ENCODE measurements around the gene GABBR1. TPM values are rescaled to one million over a fixed set of nuclear protein-coding genes. Genes with fewer than 3 reads are reported as not detected.

Gene GABBR1
- total and polyA plus RNA-seq, 2 of the 13 experiments (the other 11 are each of a cell fraction or from before 2014, with no cell fraction given), result 0.07 to 0.37 TPM

DNA sequence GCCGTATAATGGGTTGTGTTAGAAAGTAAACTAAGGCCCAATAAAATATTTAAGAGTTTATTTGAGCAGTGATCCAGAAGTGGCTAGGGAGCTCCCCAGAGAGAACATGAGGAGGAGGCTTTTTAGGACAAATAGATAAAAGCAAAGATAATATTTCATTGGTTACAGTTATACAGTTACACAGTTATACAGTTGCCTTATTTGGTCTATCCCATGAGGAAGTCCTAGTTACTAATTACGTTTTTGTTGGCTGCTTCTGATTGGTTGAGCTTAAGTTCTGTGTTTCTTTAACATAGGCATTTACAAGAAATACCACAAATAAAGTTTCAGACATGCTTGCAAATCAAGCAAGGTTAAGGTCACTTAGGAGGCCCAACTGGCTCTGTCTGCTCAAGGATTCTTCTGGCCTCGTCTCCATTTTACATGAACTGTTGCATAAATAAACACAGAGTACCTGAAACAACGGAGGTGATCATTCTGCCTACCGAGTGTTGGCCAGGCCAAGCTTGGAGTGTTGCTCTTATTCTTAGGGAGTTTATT is 80.4 kb downstream of the GABBR1 start:
- in situ Hi-C loops (cut with HindIII; ENCODE audit: extremely low pct_ligation_motif_present, low pct_unique_long_range_greater_than_20kb), result no loop called here
- Histone ChIP-seq H3K4me2 (ENCODE audit: low read depth, low read length) (no peak overlapping the region), H2AFZ (ENCODE audit: low read length) (no peak overlapping the region), H3K27ac (ENCODE audit: extremely low read length, insufficient read depth, low read length) (no peak overlapping the region), H3K36me3 (replicated peaks in 1 of 2; ENCODE audit: control insufficient read depth in 1 of 2, insufficient read depth in 2 of 2, low read length in 2 of 2) (no peaks in the 10 kb centered on the region), H3K79me2 (ENCODE audit: insufficient read depth, low read length) (no peaks in the 10 kb centered on the region), H4K20me1 (ENCODE audit: insufficient read depth, low read length) (no peaks in the 10 kb centered on the region), H3K9me3 (ENCODE audit: low read length) (no peaks in the 10 kb centered on the region), H3K9ac (ENCODE audit: insufficient read depth, low read depth, low read length) (no peak overlapping the region), H3K27me3 (ENCODE audit: control insufficient read depth in 1 of 2, insufficient read depth in 2 of 2, low read length in 2 of 2) (no peaks in the 10 kb centered on the region), H3K4me1 (ENCODE audit: insufficient read depth, low read length) (no peaks in the 10 kb centered on the region), H3K4me3 (replicated peaks in 1 of 3; ENCODE audit: insufficient read depth in 1 of 3, low read depth in 2 of 3, low read length in 3 of 3) (no peak overlapping the region)
- POLR2A ChIA-PET, result no interaction called here
- CTCF ChIA-PET (ENCODE audit: low intra/inter-chr PET ratio, low total read pairs), result no interaction called here
- FAIRE-seq (no peak), ATAC-seq (no peak), DNase-seq (ENCODE audit: low spot score) (no peak)
- no TSS peak for BruUV-seq (replicated peaks)
- intact Hi-C loops (cut with micrococcal nuclease; ENCODE audit: unreplicated experiment), result no loop called here
- 62% methylated on average over 5 of the region's 5 CpGs for WGBS (ENCODE audit: low lambda C conversion rate)
- TF ChIP-seq NFYC (CRISPR knock-in tag; IDR thresholded peaks at IDR 0.05), result peak; percentile 57; the same call in 1 of the 2 replicates
- no peak for TF ChIP-seq TARDBP (CRISPR knock-in tag; IDR thresholded peaks at IDR 0.05)
- no peak for TF ChIP-seq ZNF354B (CRISPR knock-in tag; IDR thresholded peaks at IDR 0.05)
- peak; percentile 98 for TF ChIP-seq RFX5 (IDR thresholded peaks at IDR 0.05; ENCODE audit: low read depth, low read length)
- no peak for TF ChIP-seq EEA1 (CRISPR knock-in tag; IDR thresholded peaks at IDR 0.05; ENCODE audit: borderline replicate concordance)
- TF ChIP-seq RFXANK (CRISPR knock-in tag; IDR thresholded peaks at IDR 0.05), result peak; percentile 98
- TF ChIP-seq SKI (IDR thresholded peaks at IDR 0.05; ENCODE audit: partially characterized antibody), result no peak
- TF ChIP-seq ZNF709 (CRISPR knock-in tag; IDR thresholded peaks at IDR 0.05), result no peak
- TF ChIP-seq RXRA (CRISPR knock-in tag; IDR thresholded peaks at IDR 0.05), result no peak
- no peak for TF ChIP-seq ZNF563 (CRISPR knock-in tag; IDR thresholded peaks at IDR 0.05)
- TF ChIP-seq ZNF678 (CRISPR knock-in tag; IDR thresholded peaks at IDR 0.05), result no peak
- TF ChIP-seq, protein P1, sequence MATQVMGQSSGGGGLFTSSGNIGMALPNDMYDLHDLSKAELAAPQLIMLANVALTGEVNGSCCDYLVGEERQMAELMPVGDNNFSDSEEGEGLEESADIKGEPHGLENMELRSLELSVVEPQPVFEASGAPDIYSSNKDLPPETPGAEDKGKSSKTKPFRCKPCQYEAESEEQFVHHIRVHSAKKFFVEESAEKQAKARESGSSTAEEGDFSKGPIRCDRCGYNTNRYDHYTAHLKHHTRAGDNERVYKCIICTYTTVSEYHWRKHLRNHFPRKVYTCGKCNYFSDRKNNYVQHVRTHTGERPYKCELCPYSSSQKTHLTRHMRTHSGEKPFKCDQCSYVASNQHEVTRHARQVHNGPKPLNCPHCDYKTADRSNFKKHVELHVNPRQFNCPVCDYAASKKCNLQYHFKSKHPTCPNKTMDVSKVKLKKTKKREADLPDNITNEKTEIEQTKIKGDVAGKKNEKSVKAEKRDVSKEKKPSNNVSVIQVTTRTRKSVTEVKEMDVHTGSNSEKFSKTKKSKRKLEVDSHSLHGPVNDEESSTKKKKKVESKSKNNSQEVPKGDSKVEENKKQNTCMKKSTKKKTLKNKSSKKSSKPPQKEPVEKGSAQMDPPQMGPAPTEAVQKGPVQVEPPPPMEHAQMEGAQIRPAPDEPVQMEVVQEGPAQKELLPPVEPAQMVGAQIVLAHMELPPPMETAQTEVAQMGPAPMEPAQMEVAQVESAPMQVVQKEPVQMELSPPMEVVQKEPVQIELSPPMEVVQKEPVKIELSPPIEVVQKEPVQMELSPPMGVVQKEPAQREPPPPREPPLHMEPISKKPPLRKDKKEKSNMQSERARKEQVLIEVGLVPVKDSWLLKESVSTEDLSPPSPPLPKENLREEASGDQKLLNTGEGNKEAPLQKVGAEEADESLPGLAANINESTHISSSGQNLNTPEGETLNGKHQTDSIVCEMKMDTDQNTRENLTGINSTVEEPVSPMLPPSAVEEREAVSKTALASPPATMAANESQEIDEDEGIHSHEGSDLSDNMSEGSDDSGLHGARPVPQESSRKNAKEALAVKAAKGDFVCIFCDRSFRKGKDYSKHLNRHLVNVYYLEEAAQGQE (IDR thresholded peaks at IDR 0.05; ENCODE audit: borderline replicate concordance in 1 of 2, low read depth in 1 of 2, low read length in 2 of 2), result no peak
- TF ChIP-seq RFXAP (CRISPR knock-in tag; IDR thresholded peaks at IDR 0.05; ENCODE audit: borderline replicate concordance), result peak; percentile 96; the same call in 1 of the 2 replicates
- TF ChIP-seq, protein P2, sequence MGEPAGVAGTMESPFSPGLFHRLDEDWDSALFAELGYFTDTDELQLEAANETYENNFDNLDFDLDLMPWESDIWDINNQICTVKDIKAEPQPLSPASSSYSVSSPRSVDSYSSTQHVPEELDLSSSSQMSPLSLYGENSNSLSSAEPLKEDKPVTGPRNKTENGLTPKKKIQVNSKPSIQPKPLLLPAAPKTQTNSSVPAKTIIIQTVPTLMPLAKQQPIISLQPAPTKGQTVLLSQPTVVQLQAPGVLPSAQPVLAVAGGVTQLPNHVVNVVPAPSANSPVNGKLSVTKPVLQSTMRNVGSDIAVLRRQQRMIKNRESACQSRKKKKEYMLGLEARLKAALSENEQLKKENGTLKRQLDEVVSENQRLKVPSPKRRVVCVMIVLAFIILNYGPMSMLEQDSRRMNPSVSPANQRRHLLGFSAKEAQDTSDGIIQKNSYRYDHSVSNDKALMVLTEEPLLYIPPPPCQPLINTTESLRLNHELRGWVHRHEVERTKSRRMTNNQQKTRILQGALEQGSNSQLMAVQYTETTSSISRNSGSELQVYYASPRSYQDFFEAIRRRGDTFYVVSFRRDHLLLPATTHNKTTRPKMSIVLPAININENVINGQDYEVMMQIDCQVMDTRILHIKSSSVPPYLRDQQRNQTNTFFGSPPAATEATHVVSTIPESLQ (CRISPR knock-in tag; conservative IDR thresholded peaks at IDR 0.05), result no peak
- TF ChIP-seq SUZ12 (IDR thresholded peaks at IDR 0.05; ENCODE audit: low read depth, low read length), result no peak
- no peak for TF ChIP-seq CREB1 (IDR thresholded peaks at IDR 0.05)
- TF ChIP-seq CREB1 (CRISPR knock-in tag; IDR thresholded peaks at IDR 0.05), result peak; percentile 82
- TF ChIP-seq, protein P3, sequence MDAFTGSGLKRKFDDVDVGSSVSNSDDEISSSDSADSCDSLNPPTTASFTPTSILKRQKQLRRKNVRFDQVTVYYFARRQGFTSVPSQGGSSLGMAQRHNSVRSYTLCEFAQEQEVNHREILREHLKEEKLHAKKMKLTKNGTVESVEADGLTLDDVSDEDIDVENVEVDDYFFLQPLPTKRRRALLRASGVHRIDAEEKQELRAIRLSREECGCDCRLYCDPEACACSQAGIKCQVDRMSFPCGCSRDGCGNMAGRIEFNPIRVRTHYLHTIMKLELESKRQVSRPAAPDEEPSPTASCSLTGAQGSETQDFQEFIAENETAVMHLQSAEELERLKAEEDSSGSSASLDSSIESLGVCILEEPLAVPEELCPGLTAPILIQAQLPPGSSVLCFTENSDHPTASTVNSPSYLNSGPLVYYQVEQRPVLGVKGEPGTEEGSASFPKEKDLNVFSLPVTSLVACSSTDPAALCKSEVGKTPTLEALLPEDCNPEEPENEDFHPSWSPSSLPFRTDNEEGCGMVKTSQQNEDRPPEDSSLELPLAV (CRISPR knock-in tag; conservative IDR thresholded peaks at IDR 0.05; ENCODE audit: low read depth), result no peak
- no peak for TF ChIP-seq JDP2 (CRISPR knock-in tag; IDR thresholded peaks at IDR 0.05; ENCODE audit: borderline replicate concordance)
- TF ChIP-seq HMG20A (CRISPR knock-in tag; IDR thresholded peaks at IDR 0.05; ENCODE audit: borderline replicate concordance), result no peak
